PC-3 (cell line): ENCODE data around the gene EDC4. TPM values are rescaled to one million over a fixed set of nuclear protein-coding genes. Genes with fewer than 3 reads are reported as not detected.

Source experiments
- ATAC-seq: fragments of 200-7000 bp; cut with Tn5 transposase; 2 replicates; pipeline ENCODE4 v1.9.1; 2020; ENCODE audit warnings: mild to moderate bottlenecking, moderate library complexity
- BruUV-seq: library from RNA; stranded (reverse); fragments of 400-500 nt; replicated peaks from 2 replicates; lab custom pipeline; 2021; lab: Mats Ljungman, UMichigan
- CTCF ChIA-PET: fragments of 300-600 bp; sonication (Branson Sonifier 250); formaldehyde crosslinking; loops from one replicate; lab custom pipeline; 2022; ENCODE audit warnings: antibody characterized with exemption; lab: Charles Lee
- POLR2A ChIA-PET: fragments of 300-600 bp; sonication (Branson Sonifier 250); formaldehyde crosslinking; loops from one replicate; lab custom pipeline; 2022; ENCODE audit warnings: antibody characterized with exemption; ENCODE audit not compliant: unreplicated experiment; lab: Charles Lee
- DNase-seq: peaks from one replicate; pipeline ENCODE4 v3.0.0-alpha.2; 2015
- H2AFZ ChIP-seq: fragments of 300-600 bp; sonication (generic); 2 replicates; pipeline ENCODE4 v1.6.0; 2016; ENCODE audit warnings: antibody characterized with exemption, low read length
- H3F3A ChIP-seq: fragments of 300-600 bp; sonication (generic); one replicate; pipeline ENCODE4 v1.6.0; 2017; ENCODE audit warnings: antibody characterized with exemption, low read length, control low read depth, mild to moderate bottlenecking; ENCODE audit not compliant: unreplicated experiment
- H3K27ac ChIP-seq: fragments of 300-600 bp; sonication (generic); 2 replicates; pipeline ENCODE4 v1.5.1; 2016; ENCODE audit warnings: mild to moderate bottlenecking, low read length
- H3K27me3 ChIP-seq: fragments of 300-600 bp; sonication (generic); 2 replicates; pipeline ENCODE4 v1.6.1; 2016; ENCODE audit warnings: low read length, mixed read lengths
- H3K36me3 ChIP-seq: fragments of 300-600 bp; sonication (generic); 2 replicates; pipeline ENCODE4 v1.6.1; 2016; ENCODE audit warnings: low read depth, mixed run types, low read length, mixed read lengths
- H3K4me1 ChIP-seq: fragments of 300-600 bp; sonication (generic); 2 replicates; pipeline ENCODE4 v1.5.1; 2016; ENCODE audit warnings: low read length; ENCODE audit not compliant: insufficient read depth
- H3K4me2 ChIP-seq: fragments of 300-600 bp; sonication (generic); 2 replicates; pipeline ENCODE4 v1.6.0; 2016; ENCODE audit warnings: low read length
- H3K4me3 ChIP-seq: fragments of 300-600 bp; sonication (generic); 2 replicates; pipeline ENCODE4 v1.5.1; 2016; ENCODE audit warnings: mild to moderate bottlenecking, low read length, mixed read lengths
- H3K79me2 ChIP-seq: fragments of 300-600 bp; sonication (generic); 2 replicates; pipeline ENCODE4 v1.6.1; 2017; ENCODE audit warnings: low read length, mixed read lengths
- H3K9ac ChIP-seq: fragments of 300-600 bp; sonication (generic); 2 replicates; pipeline ENCODE4 v1.6.0; 2016; ENCODE audit warnings: mild to moderate bottlenecking, low read length
- H3K9me2 ChIP-seq: fragments of 300-600 bp; sonication (generic); replicated peaks from 2 replicates; pipeline ENCODE4 v1.6.1; 2016; ENCODE audit warnings: mixed run types, low read length, mixed read lengths
- H3K9me3 ChIP-seq: fragments of 300-600 bp; sonication (generic); 2 replicates; pipeline ENCODE4 v1.6.1; 2016; ENCODE audit warnings: low read length, mixed read lengths
- H4K20me1 ChIP-seq: fragments of 300-600 bp; sonication (generic); 2 replicates; pipeline ENCODE4 v1.6.1; 2016; ENCODE audit warnings: low read length, mixed read lengths
- EZH2 ChIP-seq: fragments of 300-600 bp; sonication (generic); IDR thresholded peaks from one replicate; pipeline ENCODE4 v1.6.1; 2017; ENCODE audit warnings: antibody characterized with exemption, mild to moderate bottlenecking, low read length; ENCODE audit not compliant: unreplicated experiment
- EZH2phosphoT487 ChIP-seq: fragments of 300-600 bp; sonication (generic); IDR thresholded peaks from 2 replicates; pipeline ENCODE4 v1.6.1; 2018; ENCODE audit warnings: mild to moderate bottlenecking, antibody characterized with exemption, low read length, borderline replicate concordance
- intact Hi-C: fragments of 100-400 bp; cut with micrococcal nuclease; formaldehyde crosslinking; loops from 2 replicates; pipeline ENCODE4 v1.9.0; 2023
- total RNA-seq: library from RNA; depleted of rRNA; stranded (reverse); fragments of >200 nt; gene quantifications from 2 replicates; pipeline ENCODE4 v1.2.3, GENCODE V29; 2014
- TF ChIP-seq, protein P1 (sequence below): fragments of 300-600 bp; sonication (generic); conservative IDR thresholded peaks from 2 replicates; pipeline ENCODE4 v1.5.1; 2017; ENCODE audit warnings: antibody characterized with exemption, low read depth, mild to moderate bottlenecking, low read length

Gene EDC4
- total RNA-seq, 1 experiment from 2014 or later, result 58.9 TPM

DNA sequence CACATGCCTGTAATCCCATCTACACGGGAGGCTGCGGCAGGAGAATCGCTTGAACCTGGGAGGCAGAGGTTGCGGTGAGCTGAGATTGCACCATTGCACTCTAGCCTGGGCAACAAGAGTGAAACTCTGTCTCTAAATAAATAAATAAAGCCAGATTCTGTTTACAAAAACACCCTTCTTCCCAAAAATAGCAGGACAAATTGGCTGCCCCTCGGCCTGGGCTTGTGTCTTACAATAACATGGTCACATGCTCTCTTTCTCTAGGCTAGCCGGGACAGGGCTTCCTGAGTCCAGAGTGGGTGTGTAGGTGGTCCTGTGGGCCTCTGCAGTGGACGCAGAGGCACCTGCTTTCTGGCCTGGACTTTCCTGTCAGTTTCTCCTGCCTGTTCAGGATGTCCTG is 3.2 kb upstream of the EDC4 start:
- H3F3A ChIP-seq, result no peaks in the 10 kb centered on the region
- H3K9me3 ChIP-seq, result no peaks in the 10 kb centered on the region
- H3K36me3 ChIP-seq, result peaks cover 12% of the 10 kb centered on the region; the same call in 1 of the 2 replicates
- intact Hi-C loops, result no loop called here
- peaks cover 8% of the 10 kb centered on the region for H4K20me1 ChIP-seq
- H3K27ac ChIP-seq, result no peak overlapping the region
- H3K4me2 ChIP-seq, result no peak overlapping the region
- H3K9me2 ChIP-seq, result no peaks in the 10 kb centered on the region
- H3K4me3 ChIP-seq, result no peak overlapping the region
- DNase-seq, result no peak
- no peaks in the 10 kb centered on the region for H3K27me3 ChIP-seq
- H3K9ac ChIP-seq, result no peak overlapping the region
- H2AFZ ChIP-seq, result no peak overlapping the region
- CTCF ChIA-PET, result no interaction called here
- H3K4me1 ChIP-seq, result peaks cover 8% of the 10 kb centered on the region; the same call in 1 of the 2 replicates
- POLR2A ChIA-PET, result no interaction called here
- H3K79me2 ChIP-seq, result peaks cover 27% of the 10 kb centered on the region
- BruUV-seq, result no TSS peak
- ATAC-seq, result no peak
- TF ChIP-seq EZH2phosphoT487, result no peak
- TF ChIP-seq EZH2, result no peak
- TF ChIP-seq, protein P1, sequence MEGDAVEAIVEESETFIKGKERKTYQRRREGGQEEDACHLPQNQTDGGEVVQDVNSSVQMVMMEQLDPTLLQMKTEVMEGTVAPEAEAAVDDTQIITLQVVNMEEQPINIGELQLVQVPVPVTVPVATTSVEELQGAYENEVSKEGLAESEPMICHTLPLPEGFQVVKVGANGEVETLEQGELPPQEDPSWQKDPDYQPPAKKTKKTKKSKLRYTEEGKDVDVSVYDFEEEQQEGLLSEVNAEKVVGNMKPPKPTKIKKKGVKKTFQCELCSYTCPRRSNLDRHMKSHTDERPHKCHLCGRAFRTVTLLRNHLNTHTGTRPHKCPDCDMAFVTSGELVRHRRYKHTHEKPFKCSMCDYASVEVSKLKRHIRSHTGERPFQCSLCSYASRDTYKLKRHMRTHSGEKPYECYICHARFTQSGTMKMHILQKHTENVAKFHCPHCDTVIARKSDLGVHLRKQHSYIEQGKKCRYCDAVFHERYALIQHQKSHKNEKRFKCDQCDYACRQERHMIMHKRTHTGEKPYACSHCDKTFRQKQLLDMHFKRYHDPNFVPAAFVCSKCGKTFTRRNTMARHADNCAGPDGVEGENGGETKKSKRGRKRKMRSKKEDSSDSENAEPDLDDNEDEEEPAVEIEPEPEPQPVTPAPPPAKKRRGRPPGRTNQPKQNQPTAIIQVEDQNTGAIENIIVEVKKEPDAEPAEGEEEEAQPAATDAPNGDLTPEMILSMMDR, result no peak

DNA sequence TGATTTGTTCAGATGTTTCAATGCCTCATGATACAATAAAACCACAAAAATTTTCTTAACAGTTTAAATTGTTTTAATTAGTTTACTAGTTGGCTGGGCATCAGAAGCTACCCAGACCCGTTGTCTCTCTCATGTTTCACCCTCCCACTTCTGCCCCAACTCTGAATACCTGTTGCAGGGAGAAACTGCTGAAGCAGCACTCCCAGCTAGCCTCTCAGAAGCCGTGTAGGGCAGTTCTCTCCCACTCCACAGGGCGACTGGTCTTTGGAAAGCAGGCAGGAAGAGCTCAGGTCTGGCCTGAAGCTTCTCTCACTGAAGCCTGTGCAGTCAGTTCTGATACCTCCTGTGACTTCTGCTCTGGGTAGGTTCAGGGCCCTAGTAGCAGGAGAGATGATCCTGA is 1.6 kb upstream of the EDC4 start:
- H3K9ac ChIP-seq, result no peak overlapping the region
- no TSS peak for BruUV-seq
- peaks cover 34% of the 10 kb centered on the region for H3K79me2 ChIP-seq
- no peak overlapping the region for H3K27ac ChIP-seq
- peaks cover 10% of the 10 kb centered on the region; the same call in 1 of the 2 replicates for H3K4me1 ChIP-seq
- ChIA-PET POLR2A (no interaction called here), CTCF (interaction anchor here (0.6 kb wide), 1 partner anchor 38 kb away, joined by 3 read pairs; no protein-coding TSS in a partner anchor)
- H3F3A ChIP-seq, result no peaks in the 10 kb centered on the region
- DNase-seq, result no peak
- H3K9me3 ChIP-seq, result no peaks in the 10 kb centered on the region
- ATAC-seq, result no peak
- H3K4me3 ChIP-seq, result no peak overlapping the region
- H3K9me2 ChIP-seq, result no peaks in the 10 kb centered on the region
- H2AFZ ChIP-seq, result no peak overlapping the region
- H3K27me3 ChIP-seq, result no peaks in the 10 kb centered on the region
- H3K4me2 ChIP-seq, result no peak overlapping the region
- intact Hi-C loops, result no loop called here
- peaks cover 15% of the 10 kb centered on the region for H4K20me1 ChIP-seq
- no peak for TF ChIP-seq EZH2phosphoT487
- TF ChIP-seq EZH2, result no peak
- TF ChIP-seq, protein P1, result no peak
- H3K36me3 ChIP-seq, result peaks cover 4% of the 10 kb centered on the region; the same call in 1 of the 2 replicates

DNA sequence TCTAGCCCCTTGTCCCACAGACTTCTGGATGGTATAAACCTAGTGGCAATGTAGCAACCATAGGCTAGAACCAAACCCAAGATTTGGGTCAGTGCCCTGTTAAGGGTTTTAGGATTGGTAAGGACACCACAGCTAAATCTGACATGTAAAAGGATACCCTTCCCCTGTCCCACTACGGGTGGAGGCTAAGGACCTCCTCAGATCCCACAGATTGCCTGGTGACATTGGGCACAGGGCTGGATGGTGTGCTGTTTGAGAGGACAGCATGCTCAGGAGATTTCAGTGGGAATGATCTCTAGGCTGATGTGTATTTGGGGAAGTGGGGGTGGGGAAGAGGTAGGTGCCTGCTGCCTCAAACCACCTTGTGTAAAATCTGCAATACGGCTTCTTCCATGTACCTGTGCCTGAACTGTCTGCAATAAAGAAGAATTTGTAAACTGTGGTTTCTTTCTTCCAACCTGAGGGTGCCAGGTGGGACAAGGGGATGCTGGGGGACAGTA is 671 bp upstream of the EDC4 start:
- Histone ChIP-seq H3K9ac (no peak overlapping the region), H3K4me3 (no peak overlapping the region)

More for the DNA sequence above, 671 bp upstream of the EDC4 start:
- Histone ChIP-seq H3F3A (no peaks in the 10 kb centered on the region), H3K4me2 (peak overlapping the region; percentile 95), H3K4me1 (peaks cover 10% of the 10 kb centered on the region; the same call in 1 of the 2 replicates), H3K79me2 (peaks cover 42% of the 10 kb centered on the region), H3K9me2 (no peaks in the 10 kb centered on the region), H2AFZ (no peak overlapping the region), H3K27me3 (no peaks in the 10 kb centered on the region), H3K27ac (0 out of 2 replicates have a peak overlapping the region, but pooled peaks have one; percentile 8), H3K9me3 (no peaks in the 10 kb centered on the region), H3K36me3 (peaks cover 10% of the 10 kb centered on the region), H4K20me1 (peaks cover 16% of the 10 kb centered on the region)
- TF ChIP-seq, protein P1, result no peak
- no peak for TF ChIP-seq EZH2phosphoT487
- TF ChIP-seq EZH2, result no peak
- ChIA-PET CTCF (no interaction called here), POLR2A (no interaction called here)
- no TSS peak for BruUV-seq
- ATAC-seq (no peak), DNase-seq (no peak)
- intact Hi-C loops, result no loop called here
